Measurements from ENCODE around the gene MTRR. TPM values are rescaled to one million over a fixed set of nuclear protein-coding genes. Genes with fewer than 3 reads are reported as not detected.

MTRR gene
- total and polyA plus RNA-seq, 9 of the 15 experiments (the other 6 are each of a cell fraction or from before 2014, with no cell fraction given), result 39.3 to 84.6 (median 66.2) TPM

GRCh38 chr5:7868773-7869473 is at the start of gene MTRR, which contains the start of gene FASTKD3 (continued):
- TF ChIP-seq ZBTB5 (IDR thresholded peaks at IDR 0.05) (no peak), KDM1A (IDR thresholded peaks at IDR 0.05) (no peak), ZNF311 (CRISPR knock-in tag; IDR thresholded peaks at IDR 0.05) (no peak), CLOCK (CRISPR knock-in tag; IDR thresholded peaks at IDR 0.05; ENCODE audit: borderline replicate concordance) (no peak), TFAP4 (CRISPR knock-in tag; IDR thresholded peaks at IDR 0.05; ENCODE audit: borderline replicate concordance) (peak; percentile 73), PTBP1 (IDR thresholded peaks at IDR 0.05; ENCODE audit: low read depth, low read length) (no peak), PKNOX1 (IDR thresholded peaks at IDR 0.05) (peak; percentile 26; the same call in 1 of the 2 replicates), YY1 (IDR thresholded peaks at IDR 0.05; ENCODE audit: borderline replicate concordance in 1 of 3, control insufficient read depth in 1 of 3, extremely low read depth in 1 of 3, insufficient read depth in 3 of 3, insufficient read length in 1 of 3, insufficient replicate concordance in 2 of 3, low read depth in 1 of 3, low read length in 2 of 3) (peak in 2 of 3 experiments; percentile 33 to 65), KDM2B (CRISPR knock-in tag; IDR thresholded peaks at IDR 0.05) (no peak), HNRNPL (IDR thresholded peaks at IDR 0.05; ENCODE audit: low read depth, low read length) (peak; percentile 97), KLF6 (CRISPR knock-in tag; IDR thresholded peaks at IDR 0.05; ENCODE audit: borderline replicate concordance) (no peak), TAF9B (IDR thresholded peaks at IDR 0.05; ENCODE audit: partially characterized antibody) (peak; percentile 41), ARNT (IDR thresholded peaks at IDR 0.05) (no peak), FOXO4 (CRISPR knock-in tag; IDR thresholded peaks at IDR 0.05) (no peak), TBL1XR1 (IDR thresholded peaks at IDR 0.05; ENCODE audit: low read length in 2 of 2) (peak in 1 of 2 experiments; percentile 64; a peak in 2 of 4 replicates)
- TF ChIP-seq, protein P1, sequence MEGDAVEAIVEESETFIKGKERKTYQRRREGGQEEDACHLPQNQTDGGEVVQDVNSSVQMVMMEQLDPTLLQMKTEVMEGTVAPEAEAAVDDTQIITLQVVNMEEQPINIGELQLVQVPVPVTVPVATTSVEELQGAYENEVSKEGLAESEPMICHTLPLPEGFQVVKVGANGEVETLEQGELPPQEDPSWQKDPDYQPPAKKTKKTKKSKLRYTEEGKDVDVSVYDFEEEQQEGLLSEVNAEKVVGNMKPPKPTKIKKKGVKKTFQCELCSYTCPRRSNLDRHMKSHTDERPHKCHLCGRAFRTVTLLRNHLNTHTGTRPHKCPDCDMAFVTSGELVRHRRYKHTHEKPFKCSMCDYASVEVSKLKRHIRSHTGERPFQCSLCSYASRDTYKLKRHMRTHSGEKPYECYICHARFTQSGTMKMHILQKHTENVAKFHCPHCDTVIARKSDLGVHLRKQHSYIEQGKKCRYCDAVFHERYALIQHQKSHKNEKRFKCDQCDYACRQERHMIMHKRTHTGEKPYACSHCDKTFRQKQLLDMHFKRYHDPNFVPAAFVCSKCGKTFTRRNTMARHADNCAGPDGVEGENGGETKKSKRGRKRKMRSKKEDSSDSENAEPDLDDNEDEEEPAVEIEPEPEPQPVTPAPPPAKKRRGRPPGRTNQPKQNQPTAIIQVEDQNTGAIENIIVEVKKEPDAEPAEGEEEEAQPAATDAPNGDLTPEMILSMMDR (IDR thresholded peaks at IDR 0.05 in 2 of 3, conservative IDR thresholded peaks at IDR 0.05 in 1 of 3; ENCODE audit: insufficient read depth in 2 of 3, low read depth in 1 of 3, low read length in 3 of 3), result no peak

All from K562 (cell line).